ENCODE measurements around the gene NAT16.
"Not testable (repeated sequence)": the region's sequence is repeated elsewhere in the genome, so short reads cannot be mapped to it uniquely, and the experiment has no call there.

NAT16 gene

GRCh38 chr7:101156866-101157589 is 23.1 kb downstream of the NAT16 start:
- DNase-seq, result no peak

GRCh38 chr7:101156277-101156676 is 23.8 kb downstream of the NAT16 start:
- no peak for DNase-seq

DNA sequence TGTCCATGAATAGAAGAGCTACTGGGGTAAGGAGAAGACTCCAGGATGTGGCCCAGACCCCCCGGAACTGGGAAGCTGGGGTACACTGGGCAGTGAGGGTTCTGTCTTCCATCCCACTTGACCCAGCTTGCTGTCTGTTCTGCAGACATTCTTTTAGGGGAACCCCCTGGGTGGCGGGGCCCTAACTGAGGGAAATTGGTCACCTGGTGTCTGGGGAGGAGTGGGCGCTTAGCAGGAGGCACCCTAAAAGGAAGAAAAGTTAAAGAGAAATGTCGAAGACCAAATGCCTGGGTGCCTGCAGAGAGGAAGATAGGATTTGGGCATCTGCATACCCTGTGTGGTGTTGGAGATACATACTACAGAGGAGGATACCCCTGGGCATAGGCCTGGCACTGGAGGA is 24.8 kb downstream of the NAT16 start:
- DNase-seq, result no peak

- DNase-seq, result peak; percentile 42
Measured at GRCh38 chr7:101154693-101155102, 25.4 kb downstream of the NAT16 start.

DNA sequence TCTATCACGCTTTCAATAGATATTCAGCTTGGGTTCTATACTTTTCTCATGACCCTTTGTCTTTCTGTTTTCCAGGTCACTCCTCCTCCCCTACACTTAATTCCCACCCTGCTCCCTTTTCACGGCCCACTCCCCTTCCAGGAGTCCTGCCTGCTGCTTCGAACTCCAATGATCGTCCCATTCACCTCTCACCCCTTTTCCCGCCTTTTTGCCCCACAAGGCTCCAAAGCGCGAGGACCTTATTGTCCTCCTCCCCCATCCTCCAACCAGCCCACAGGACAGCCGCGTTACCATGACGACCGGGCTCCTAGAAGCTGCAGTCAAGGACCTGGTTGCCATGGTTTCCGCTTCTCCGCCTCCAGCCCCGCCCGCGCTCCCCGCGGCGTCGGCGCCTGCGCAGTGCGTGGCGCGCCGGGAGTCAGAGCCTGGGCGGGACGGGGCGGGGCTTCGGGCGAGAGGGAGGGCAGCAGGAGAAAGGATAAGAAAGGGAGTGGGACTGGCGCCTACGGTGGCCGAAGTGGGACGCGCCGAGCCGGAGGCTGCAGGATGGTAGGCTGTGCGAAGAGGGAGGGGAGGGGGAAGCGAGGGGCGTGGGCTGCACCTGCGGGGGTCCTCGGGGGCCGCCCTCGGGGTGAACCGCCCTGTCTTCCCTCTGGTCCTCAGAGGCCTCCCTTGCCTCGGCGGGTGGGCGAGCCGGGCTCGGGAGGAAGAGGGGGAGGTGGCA is 26.0 kb downstream of the NAT16 start, which contains the start of gene AP1S1:
Gene AP1S1, plus strand, starts transcription at position 508 of the 724 bp plus-strand sequence. Its CDS starts 39 bp downstream, at position 547.
- DNase-seq, result peak; percentile 99

- no peak for DNase-seq
Measured at GRCh38 chr7:101151908-101152651, 28.0 kb downstream of the NAT16 start.

GRCh38 chr7:101140746-101141382 is 39.2 kb downstream of the NAT16 start:
- no peak for DNase-seq

DNA sequence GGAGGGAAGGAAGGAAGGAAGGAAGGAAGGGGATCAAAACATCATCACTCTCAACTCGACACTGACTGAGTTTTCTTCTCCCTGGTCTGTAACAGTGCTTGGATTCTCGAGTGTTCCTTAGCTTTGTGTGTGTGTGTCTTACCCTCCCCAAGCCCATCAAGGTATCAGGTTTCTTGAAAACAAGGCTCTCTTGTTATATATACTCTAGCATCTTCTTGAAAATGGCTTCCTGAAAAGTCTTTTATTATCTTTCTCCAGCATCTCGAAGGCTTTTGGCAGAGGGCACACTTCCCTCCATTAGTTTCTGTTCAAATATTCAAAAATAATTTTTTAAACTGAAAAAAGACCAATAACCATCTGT is 39.8 kb downstream of the NAT16 start:
- no peak for DNase-seq

- peak; percentile 58 for DNase-seq
Measured at GRCh38 chr7:101138213-101138870, 41.8 kb downstream of the NAT16 start.

GRCh38 chr7:101137651-101138212 is 42.4 kb downstream of the NAT16 start:
- DNase-seq, result no peak

DNA sequence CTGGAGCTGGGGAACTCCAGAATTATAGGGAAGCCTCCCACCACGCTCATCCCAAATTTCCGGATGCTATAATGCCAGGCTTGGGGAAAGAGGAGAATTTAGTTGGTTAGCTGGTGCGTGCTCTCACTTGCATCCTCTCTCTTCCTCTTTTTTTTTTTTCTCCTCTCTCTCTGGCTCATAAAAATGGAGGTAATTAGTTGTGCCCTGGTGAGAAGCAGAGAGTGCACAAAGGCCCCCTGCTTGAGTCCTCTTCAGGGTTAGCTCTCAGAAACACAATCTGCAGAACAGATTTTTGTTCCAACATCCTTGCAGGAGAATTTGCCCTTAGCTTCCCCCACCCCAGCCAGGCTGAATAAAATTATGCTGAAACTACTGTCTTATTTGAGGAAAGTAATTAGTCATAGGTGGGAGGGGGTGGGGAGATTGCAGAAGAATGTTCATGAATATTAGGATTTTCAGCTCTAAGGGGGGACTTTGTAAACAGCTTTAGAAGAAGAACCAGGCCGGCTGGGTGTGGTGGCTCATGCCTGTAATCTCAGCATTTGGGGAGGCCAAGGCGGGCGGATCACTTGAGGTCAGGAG is 45.6 kb downstream of the NAT16 start:
- DNase-seq, result peak; percentile 56

DNA sequence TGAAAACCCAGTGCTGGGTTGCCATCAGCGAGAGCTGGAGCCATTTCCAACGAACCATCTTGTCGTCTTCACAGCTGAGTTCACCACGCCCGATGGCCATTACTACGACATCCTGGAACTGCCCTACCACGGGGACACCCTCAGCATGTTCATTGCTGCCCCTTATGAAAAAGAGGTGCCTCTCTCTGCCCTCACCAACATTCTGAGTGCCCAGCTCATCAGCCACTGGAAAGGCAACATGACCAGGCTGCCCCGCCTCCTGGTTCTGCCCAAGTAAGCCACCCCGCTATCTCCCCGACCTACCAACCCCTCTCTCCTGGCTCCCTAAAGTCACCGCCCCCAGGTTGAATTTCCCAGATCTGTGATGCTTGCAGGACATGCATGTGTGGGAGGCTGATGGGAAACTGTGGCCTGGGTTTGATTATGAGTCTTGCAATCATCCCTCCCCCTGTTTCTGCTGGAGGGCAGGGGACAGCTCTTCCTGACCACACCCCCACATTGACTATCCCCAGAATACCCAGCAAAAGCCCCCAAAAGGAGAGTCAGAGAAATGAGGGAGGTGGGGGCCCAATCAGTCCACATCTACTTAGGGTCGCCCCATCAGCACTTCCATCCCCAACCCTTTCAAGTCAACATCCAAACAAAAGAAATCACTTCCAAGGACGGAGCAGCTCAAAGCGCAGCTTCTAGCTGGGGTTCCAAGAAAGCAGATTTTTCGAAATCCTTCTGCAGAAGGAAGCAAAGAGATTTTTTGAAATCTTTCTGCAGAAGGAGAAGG is 46.3 kb downstream of the NAT16 start:
- DNase-seq, result no peak

GRCh38 chr7:101132626-101133600 is 47.2 kb downstream of the NAT16 start:
- not testable (repeated sequence) for DNase-seq

DNA sequence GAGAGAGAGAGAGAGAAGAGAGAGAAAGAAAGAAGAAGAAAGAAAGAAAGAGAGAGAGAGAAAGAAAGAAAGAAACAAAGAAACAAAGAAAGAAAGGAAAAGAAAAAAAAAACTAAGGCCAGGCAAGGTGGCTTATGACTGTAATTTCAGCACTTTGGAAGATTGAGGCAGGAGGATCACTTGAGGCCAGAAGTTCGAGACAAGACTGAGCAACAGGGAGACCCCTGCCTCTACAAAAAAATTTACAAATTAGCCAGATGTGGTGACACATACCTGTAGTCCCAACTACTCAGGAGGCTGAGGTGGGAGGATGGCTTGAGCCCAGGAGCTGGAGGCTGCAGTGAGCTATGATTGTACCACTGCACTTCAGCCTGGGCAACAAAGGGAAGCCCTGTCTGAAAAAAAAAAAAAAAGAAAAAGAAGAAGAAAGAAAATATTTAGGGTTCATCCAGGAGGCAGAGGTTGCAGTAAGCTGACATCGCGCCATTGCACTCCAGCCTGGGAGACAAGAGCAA is 50.4 kb downstream of the NAT16 start:
- no peak for DNase-seq

DNA sequence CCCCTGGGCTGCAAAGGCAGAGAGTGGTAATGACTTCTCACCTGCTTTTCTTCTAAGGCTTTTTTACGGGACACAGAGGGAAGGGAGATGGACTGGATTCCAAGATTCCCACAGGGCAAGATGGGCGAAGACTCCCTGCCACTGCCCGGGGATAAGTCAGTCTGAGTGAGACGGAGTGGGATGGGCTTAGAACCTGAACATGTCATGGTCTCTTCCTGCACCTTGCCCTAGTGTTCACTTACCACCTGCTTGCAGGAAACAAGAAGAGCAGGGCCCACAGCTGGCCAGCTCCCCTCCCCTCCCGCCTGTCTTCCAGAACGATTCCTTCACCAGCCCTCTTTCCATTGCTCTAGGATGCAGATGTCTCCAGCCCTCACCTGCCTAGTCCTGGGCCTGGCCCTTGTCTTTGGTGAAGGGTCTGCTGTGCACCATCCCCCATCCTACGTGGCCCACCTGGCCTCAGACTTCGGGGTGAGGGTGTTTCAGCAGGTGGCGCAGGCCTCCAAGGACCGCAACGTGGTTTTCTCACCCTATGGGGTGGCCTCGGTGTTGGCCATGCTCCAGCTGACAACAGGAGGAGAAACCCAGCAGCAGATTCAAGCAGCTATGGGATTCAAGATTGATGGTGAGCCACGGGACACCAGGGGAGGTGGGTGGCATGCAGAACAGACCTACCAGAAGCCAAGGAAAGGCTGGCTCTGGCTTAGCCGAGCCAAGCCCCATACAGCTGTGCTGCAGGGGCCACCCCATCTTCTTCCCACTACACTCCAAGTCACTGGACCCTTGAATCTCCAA is 51.9 kb downstream of the NAT16 start:
- no peak for DNase-seq

- no peak for DNase-seq
Measured at GRCh38 chr7:101127460-101128039, 52.5 kb downstream of the NAT16 start.

- DNase-seq, result peak; percentile 68
Measured at GRCh38 chr7:101126651-101127459, 53.2 kb downstream of the NAT16 start, which contains the start of gene SERPINE1. Gene SERPINE1 (plus strand): TSS chr7:101127104. CDS start chr7:101128394, 1,290 bp downstream.

Measured in retina (tissue), 1 donor.